Activated T-helper 17 cell treated with anti-CD3 and anti-CD28 coated beads, Interleukin-2, amount 50 U/mL, for 72 hours (primary cell): ENCODE results near the gene CRYBG2. TPM values are rescaled to one million over a fixed set of nuclear protein-coding genes. Genes with fewer than 3 reads are reported as not detected.
A peak's percentile ranks its signal among the peaks of the same experiment; 100 is the strongest.
"Not testable (repeated sequence)": the region's sequence is repeated elsewhere in the genome, so short reads cannot be mapped to it uniquely, and the experiment has no call there.

Source experiments
- ATAC-seq: fragments of 150-1000 bp; cut with Tn5 transposase; replicated peaks from 2 replicates; pipeline ENCODE4 v1.10.0; 2021; ENCODE audit warnings: mild to moderate bottlenecking, moderate library complexity
- H3K27ac Mint-ChIP-seq: one replicate; pipeline ENCODE4 v1.8.0; 2022; ENCODE audit warnings: mixed read lengths
- H3K27me3 Mint-ChIP-seq: one replicate; pipeline ENCODE4 v1.8.0; 2022; ENCODE audit warnings: mixed read lengths
- H3K36me3 Mint-ChIP-seq: one replicate; pipeline ENCODE4 v1.8.0; 2022; ENCODE audit warnings: low read depth, mild to moderate bottlenecking, mixed read lengths
- H3K4me1 Mint-ChIP-seq: one replicate; pipeline ENCODE4 v1.8.0; 2022; ENCODE audit warnings: mixed read lengths
- H3K4me3 Mint-ChIP-seq: one replicate; pipeline ENCODE4 v1.8.0; 2022; ENCODE audit warnings: mild to moderate bottlenecking, mixed read lengths
- H3K9me3 Mint-ChIP-seq: one replicate; pipeline ENCODE4 v1.8.0; 2022; ENCODE audit warnings: mixed read lengths
- total RNA-seq, 2 donors: library from RNA; stranded (reverse); gene quantifications; one replicate each; pipeline ENCODE4 v1.2.3, GENCODE V29; 2022

The CRYBG2 gene
- total RNA-seq, 2 donors from 2014 or later = 0.37 to 13.6 TPM

- Mint-ChIP-seq H3K4me1 (no peaks in the 10 kb centered on the region), H3K9me3 (no peaks in the 10 kb centered on the region), H3K27me3 (no peaks in the 10 kb centered on the region), H3K4me3 (no peak overlapping the region), H3K36me3 (no peaks in the 10 kb centered on the region), H3K27ac (no peak overlapping the region)
- no peak for ATAC-seq
Observed at GRCh38 chr1:26350343-26350700, 3.6 kb downstream of the CRYBG2 start.

- no peak overlapping the region for H3K4me3 Mint-ChIP-seq
- no peaks in the 10 kb centered on the region for H3K9me3 Mint-ChIP-seq
- no peak for ATAC-seq
- H3K36me3 Mint-ChIP-seq = no peaks in the 10 kb centered on the region
- no peaks in the 10 kb centered on the region for H3K27me3 Mint-ChIP-seq
- H3K4me1 Mint-ChIP-seq = no peaks in the 10 kb centered on the region
- no peak overlapping the region for H3K27ac Mint-ChIP-seq
Observed at GRCh38 chr1:26349877-26350244, 4.1 kb downstream of the CRYBG2 start.

- no peaks in the 10 kb centered on the region for H3K27me3 Mint-ChIP-seq
- H3K9me3 Mint-ChIP-seq = no peaks in the 10 kb centered on the region
- H3K4me3 Mint-ChIP-seq = no peak overlapping the region
- no peaks in the 10 kb centered on the region for H3K36me3 Mint-ChIP-seq
- no peak for ATAC-seq
- H3K4me1 Mint-ChIP-seq = no peaks in the 10 kb centered on the region
- no peak overlapping the region for H3K27ac Mint-ChIP-seq
Observed at GRCh38 chr1:26349188-26349876, 4.6 kb downstream of the CRYBG2 start.

GRCh38 chr1:26346274-26347033 is 7.5 kb downstream of the CRYBG2 start:
- H3K9me3 Mint-ChIP-seq = no peaks in the 10 kb centered on the region
- H3K36me3 Mint-ChIP-seq = no peaks in the 10 kb centered on the region
- no peak overlapping the region for H3K27ac Mint-ChIP-seq
- no peaks in the 10 kb centered on the region for H3K4me1 Mint-ChIP-seq
- H3K27me3 Mint-ChIP-seq = no peaks in the 10 kb centered on the region
- no peak overlapping the region for H3K4me3 Mint-ChIP-seq
- ATAC-seq = no peak

GRCh38 chr1:26345718-26346117 is 8.2 kb downstream of the CRYBG2 start:
- Mint-ChIP-seq H3K27ac (no peak overlapping the region), H3K4me1 (no peaks in the 10 kb centered on the region), H3K9me3 (no peaks in the 10 kb centered on the region)

GRCh38 chr1:26344147-26344920 is 9.6 kb downstream of the CRYBG2 start:
- Mint-ChIP-seq H3K4me3 (no peak overlapping the region), H3K9me3 (no peaks in the 10 kb centered on the region), H3K27me3 (no peaks in the 10 kb centered on the region), H3K36me3 (no peaks in the 10 kb centered on the region), H3K4me1 (no peaks in the 10 kb centered on the region), H3K27ac (no peak overlapping the region)
- ATAC-seq = no peak

More at GRCh38 chr1:26345718-26346117, 8.2 kb downstream of the CRYBG2 start:
- H3K27me3 Mint-ChIP-seq = no peaks in the 10 kb centered on the region
- ATAC-seq = no peak
- no peaks in the 10 kb centered on the region for H3K36me3 Mint-ChIP-seq
- H3K4me3 Mint-ChIP-seq = no peak overlapping the region

- no peaks in the 10 kb centered on the region for H3K36me3 Mint-ChIP-seq
- H3K4me3 Mint-ChIP-seq = no peak overlapping the region
- H3K9me3 Mint-ChIP-seq = no peaks in the 10 kb centered on the region
- H3K27me3 Mint-ChIP-seq = no peaks in the 10 kb centered on the region
- H3K27ac Mint-ChIP-seq = no peak overlapping the region
- no peak for ATAC-seq
- H3K4me1 Mint-ChIP-seq = no peaks in the 10 kb centered on the region
Observed at GRCh38 chr1:26340047-26340481, 13.9 kb downstream of the CRYBG2 start.

GRCh38 chr1:26338670-26339069 is 15.3 kb downstream of the CRYBG2 start:
- no peak for ATAC-seq
- Mint-ChIP-seq H3K27me3 (no peaks in the 10 kb centered on the region), H3K36me3 (no peaks in the 10 kb centered on the region), H3K27ac (peak overlapping the region; percentile 17), H3K9me3 (no peaks in the 10 kb centered on the region), H3K4me3 (no peak overlapping the region), H3K4me1 (no peaks in the 10 kb centered on the region)

- Mint-ChIP-seq H3K4me1 (no peaks in the 10 kb centered on the region), H3K4me3 (peak overlapping the region; percentile 18), H3K27me3 (no peaks in the 10 kb centered on the region), H3K36me3 (no peaks in the 10 kb centered on the region), H3K9me3 (no peaks in the 10 kb centered on the region), H3K27ac (no peak overlapping the region)
- no peak for ATAC-seq
Observed at GRCh38 chr1:26337625-26338024, 16.3 kb downstream of the CRYBG2 start.

- H3K27me3 Mint-ChIP-seq = no peaks in the 10 kb centered on the region
- H3K27ac Mint-ChIP-seq = no peak overlapping the region
- H3K9me3 Mint-ChIP-seq = no peaks in the 10 kb centered on the region
- H3K4me1 Mint-ChIP-seq = no peaks in the 10 kb centered on the region
- no peak for ATAC-seq
- peak overlapping the region; percentile 87 for H3K4me3 Mint-ChIP-seq
- H3K36me3 Mint-ChIP-seq = no peaks in the 10 kb centered on the region
Observed at GRCh38 chr1:26337206-26337535, 16.8 kb downstream of the CRYBG2 start.

- Mint-ChIP-seq H3K27me3 (no peaks in the 10 kb centered on the region), H3K4me1 (no peaks in the 10 kb centered on the region), H3K9me3 (no peaks in the 10 kb centered on the region), H3K36me3 (no peaks in the 10 kb centered on the region), H3K27ac (no peak overlapping the region), H3K4me3 (peak overlapping the region; percentile 87)
- ATAC-seq = peak; percentile 97
Observed at GRCh38 chr1:26336477-26337205, 17.3 kb downstream of the CRYBG2 start.

GRCh38 chr1:26335774-26336476 is 18.0 kb downstream of the CRYBG2 start:
- peak overlapping the region; percentile 87 for H3K4me3 Mint-ChIP-seq
- peak; percentile 13 for ATAC-seq
- no peak overlapping the region for H3K27ac Mint-ChIP-seq
- H3K36me3 Mint-ChIP-seq = no peaks in the 10 kb centered on the region
- H3K27me3 Mint-ChIP-seq = no peaks in the 10 kb centered on the region
- no peaks in the 10 kb centered on the region for H3K4me1 Mint-ChIP-seq
- H3K9me3 Mint-ChIP-seq = no peaks in the 10 kb centered on the region

- H3K27ac Mint-ChIP-seq, H3K9me3 Mint-ChIP-seq, H3K36me3 Mint-ChIP-seq, ATAC-seq, H3K27me3 Mint-ChIP-seq, H3K4me3 Mint-ChIP-seq, H3K4me1 Mint-ChIP-seq: not testable (repeated sequence)
Observed at GRCh38 chr1:26333312-26333711, 20.6 kb downstream of the CRYBG2 start.

GRCh38 chr1:26330276-26330675 is 23.7 kb downstream of the CRYBG2 start:
- Mint-ChIP-seq H3K27me3 (no peaks in the 10 kb centered on the region), H3K27ac (no peak overlapping the region), H3K9me3 (no peaks in the 10 kb centered on the region), H3K4me1 (no peaks in the 10 kb centered on the region), H3K36me3 (no peaks in the 10 kb centered on the region), H3K4me3 (no peak overlapping the region)
- ATAC-seq = no peak
